ENCODE results near the gene TOM1. TPM values are rescaled to one million over a fixed set of nuclear protein-coding genes. Genes with fewer than 3 reads are reported as not detected.

Gene TOM1
- total and polyA plus RNA-seq, 10 of the 15 experiments (the other 5 are each of a cell fraction or from before 2014, with no cell fraction given), result 2.2 to 64.6 (median 40.3) TPM

DNA sequence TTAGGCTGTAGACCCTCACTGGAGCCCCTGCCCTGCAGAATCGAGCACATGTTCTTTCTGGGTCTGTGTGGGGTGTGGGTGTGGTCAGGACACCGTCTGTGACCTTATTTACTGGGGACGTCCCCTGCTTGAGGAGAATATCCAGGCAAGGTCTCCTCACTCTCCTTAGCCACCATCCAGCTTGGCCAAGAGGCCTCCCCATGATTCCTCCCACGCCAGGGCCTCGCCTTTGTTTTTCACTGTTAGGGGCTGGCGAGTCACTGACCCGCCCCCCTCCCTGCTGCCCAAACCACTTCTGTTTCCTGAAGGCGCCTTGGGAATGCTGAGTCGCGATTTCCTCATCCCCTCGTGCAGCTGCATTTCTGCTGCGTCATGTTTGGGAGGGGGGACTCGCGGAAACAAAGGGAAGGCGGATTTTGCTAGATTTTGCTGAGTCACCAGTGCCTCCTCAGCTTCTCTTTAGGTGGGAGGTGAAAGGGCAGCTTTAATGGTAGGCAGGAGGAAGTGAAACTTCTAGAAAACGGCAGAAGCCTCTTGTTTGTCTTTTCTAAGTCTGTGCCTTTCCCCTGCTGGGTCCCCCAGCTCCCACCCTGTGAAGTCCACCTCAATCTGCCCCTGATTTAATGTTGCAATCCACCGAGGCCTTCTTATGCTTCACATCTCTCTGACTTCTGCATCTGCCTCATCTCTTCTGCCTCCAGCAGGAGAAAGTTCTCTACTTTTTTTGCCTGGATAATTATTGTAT, 77.2 kb downstream of the TOM1 start (continued):
- TF ChIP-seq ASH2L (IDR thresholded peaks at IDR 0.05; ENCODE audit: borderline replicate concordance, low read depth) (0 out of 2 replicates have a peak, but pooled peaks have one; percentile 39), ZNF207 (IDR thresholded peaks at IDR 0.05; ENCODE audit: borderline replicate concordance) (peak; percentile 36; the same call in 1 of the 2 replicates), MYB (IDR thresholded peaks at IDR 0.05; ENCODE audit: borderline replicate concordance, low read depth, low read length) (no peak), MEF2B (IDR thresholded peaks at IDR 0.05; ENCODE audit: partially characterized antibody, poor library complexity, severe bottlenecking) (peak; percentile 62), HCFC1 (IDR thresholded peaks at IDR 0.05; ENCODE audit: low read length) (peak; percentile 5; the same call in 1 of the 2 replicates), BCL11A (IDR thresholded peaks at IDR 0.05; ENCODE audit: low read depth, low read length) (peak; percentile 83), TCF3 (IDR thresholded peaks at IDR 0.05; ENCODE audit: borderline replicate concordance, insufficient read depth, low read depth, low read length) (0 out of 2 replicates have a peak, but pooled peaks have one; percentile 41), CBX3 (IDR thresholded peaks at IDR 0.05; ENCODE audit: borderline replicate concordance, low read depth) (no peak), ZZZ3 (IDR thresholded peaks at IDR 0.05; ENCODE audit: control insufficient read depth, insufficient read length, low read depth) (no peak), WRNIP1 (IDR thresholded peaks at IDR 0.05; ENCODE audit: borderline replicate concordance, low read depth, low read length) (no peak), KLF5 (IDR thresholded peaks at IDR 0.05; ENCODE audit: partially characterized antibody) (no peak), SIX5 (IDR thresholded peaks at IDR 0.05; ENCODE audit: low read depth, low read length, severe bottlenecking) (no peak), YBX1 (IDR thresholded peaks at IDR 0.05) (no peak), MTA2 (IDR thresholded peaks at IDR 0.05; ENCODE audit: low read depth) (peak; percentile 93), NBN (IDR thresholded peaks at IDR 0.05) (peak; percentile 96), CHD4 (IDR thresholded peaks at IDR 0.05) (no peak), IRF4 (IDR thresholded peaks at IDR 0.05; ENCODE audit: low read depth, low read length) (peak; percentile 95), RCOR1 (conservative IDR thresholded peaks at IDR 0.05; ENCODE audit: low read depth, low read length) (no peak), PML (IDR thresholded peaks at IDR 0.05; ENCODE audit: low read length) (no peak), MEF2A (IDR thresholded peaks at IDR 0.05; ENCODE audit: insufficient read depth, low read depth, low read length) (no peak), GABPA (IDR thresholded peaks at IDR 0.05; ENCODE audit: low read depth) (no peak), ZNF24 (IDR thresholded peaks at IDR 0.05) (no peak; the same call in 1 of the 2 replicates)
- TF ChIP-seq, protein P1, sequence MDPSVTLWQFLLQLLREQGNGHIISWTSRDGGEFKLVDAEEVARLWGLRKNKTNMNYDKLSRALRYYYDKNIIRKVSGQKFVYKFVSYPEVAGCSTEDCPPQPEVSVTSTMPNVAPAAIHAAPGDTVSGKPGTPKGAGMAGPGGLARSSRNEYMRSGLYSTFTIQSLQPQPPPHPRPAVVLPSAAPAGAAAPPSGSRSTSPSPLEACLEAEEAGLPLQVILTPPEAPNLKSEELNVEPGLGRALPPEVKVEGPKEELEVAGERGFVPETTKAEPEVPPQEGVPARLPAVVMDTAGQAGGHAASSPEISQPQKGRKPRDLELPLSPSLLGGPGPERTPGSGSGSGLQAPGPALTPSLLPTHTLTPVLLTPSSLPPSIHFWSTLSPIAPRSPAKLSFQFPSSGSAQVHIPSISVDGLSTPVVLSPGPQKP (IDR thresholded peaks at IDR 0.05; ENCODE audit: low read depth, low read length), result no peak
- TF ChIP-seq, protein P2, sequence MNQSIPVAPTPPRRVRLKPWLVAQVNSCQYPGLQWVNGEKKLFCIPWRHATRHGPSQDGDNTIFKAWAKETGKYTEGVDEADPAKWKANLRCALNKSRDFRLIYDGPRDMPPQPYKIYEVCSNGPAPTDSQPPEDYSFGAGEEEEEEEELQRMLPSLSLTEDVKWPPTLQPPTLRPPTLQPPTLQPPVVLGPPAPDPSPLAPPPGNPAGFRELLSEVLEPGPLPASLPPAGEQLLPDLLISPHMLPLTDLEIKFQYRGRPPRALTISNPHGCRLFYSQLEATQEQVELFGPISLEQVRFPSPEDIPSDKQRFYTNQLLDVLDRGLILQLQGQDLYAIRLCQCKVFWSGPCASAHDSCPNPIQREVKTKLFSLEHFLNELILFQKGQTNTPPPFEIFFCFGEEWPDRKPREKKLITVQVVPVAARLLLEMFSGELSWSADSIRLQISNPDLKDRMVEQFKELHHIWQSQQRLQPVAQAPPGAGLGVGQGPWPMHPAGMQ (IDR thresholded peaks at IDR 0.05; ENCODE audit: borderline replicate concordance), result no peak
- TF ChIP-seq, protein P3, sequence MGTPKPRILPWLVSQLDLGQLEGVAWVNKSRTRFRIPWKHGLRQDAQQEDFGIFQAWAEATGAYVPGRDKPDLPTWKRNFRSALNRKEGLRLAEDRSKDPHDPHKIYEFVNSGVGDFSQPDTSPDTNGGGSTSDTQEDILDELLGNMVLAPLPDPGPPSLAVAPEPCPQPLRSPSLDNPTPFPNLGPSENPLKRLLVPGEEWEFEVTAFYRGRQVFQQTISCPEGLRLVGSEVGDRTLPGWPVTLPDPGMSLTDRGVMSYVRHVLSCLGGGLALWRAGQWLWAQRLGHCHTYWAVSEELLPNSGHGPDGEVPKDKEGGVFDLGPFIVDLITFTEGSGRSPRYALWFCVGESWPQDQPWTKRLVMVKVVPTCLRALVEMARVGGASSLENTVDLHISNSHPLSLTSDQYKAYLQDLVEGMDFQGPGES (IDR thresholded peaks at IDR 0.05), result no peak
- TF ChIP-seq, protein P4, sequence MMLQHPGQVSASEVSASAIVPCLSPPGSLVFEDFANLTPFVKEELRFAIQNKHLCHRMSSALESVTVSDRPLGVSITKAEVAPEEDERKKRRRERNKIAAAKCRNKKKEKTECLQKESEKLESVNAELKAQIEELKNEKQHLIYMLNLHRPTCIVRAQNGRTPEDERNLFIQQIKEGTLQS (IDR thresholded peaks at IDR 0.05; ENCODE audit: borderline replicate concordance, extremely low read depth, low read depth, low read length), result no peak
- TF ChIP-seq, protein P5, sequence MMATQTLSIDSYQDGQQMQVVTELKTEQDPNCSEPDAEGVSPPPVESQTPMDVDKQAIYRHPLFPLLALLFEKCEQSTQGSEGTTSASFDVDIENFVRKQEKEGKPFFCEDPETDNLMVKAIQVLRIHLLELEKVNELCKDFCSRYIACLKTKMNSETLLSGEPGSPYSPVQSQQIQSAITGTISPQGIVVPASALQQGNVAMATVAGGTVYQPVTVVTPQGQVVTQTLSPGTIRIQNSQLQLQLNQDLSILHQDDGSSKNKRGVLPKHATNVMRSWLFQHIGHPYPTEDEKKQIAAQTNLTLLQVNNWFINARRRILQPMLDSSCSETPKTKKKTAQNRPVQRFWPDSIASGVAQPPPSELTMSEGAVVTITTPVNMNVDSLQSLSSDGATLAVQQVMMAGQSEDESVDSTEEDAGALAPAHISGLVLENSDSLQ (IDR thresholded peaks at IDR 0.05), result no peak

All from GM12878 (cell line).